Measurements from ENCODE around the gene MARCHF9. TPM values are rescaled to one million over a fixed set of nuclear protein-coding genes. Genes with fewer than 3 reads are reported as not detected.
A peak's percentile ranks its signal among the peaks of the same experiment; 100 is the strongest.

The MARCHF9 gene
- total RNA-seq, 4 donors from 2014 or later = 2.4 to 8.7 (median 5.1) TPM

DNA sequence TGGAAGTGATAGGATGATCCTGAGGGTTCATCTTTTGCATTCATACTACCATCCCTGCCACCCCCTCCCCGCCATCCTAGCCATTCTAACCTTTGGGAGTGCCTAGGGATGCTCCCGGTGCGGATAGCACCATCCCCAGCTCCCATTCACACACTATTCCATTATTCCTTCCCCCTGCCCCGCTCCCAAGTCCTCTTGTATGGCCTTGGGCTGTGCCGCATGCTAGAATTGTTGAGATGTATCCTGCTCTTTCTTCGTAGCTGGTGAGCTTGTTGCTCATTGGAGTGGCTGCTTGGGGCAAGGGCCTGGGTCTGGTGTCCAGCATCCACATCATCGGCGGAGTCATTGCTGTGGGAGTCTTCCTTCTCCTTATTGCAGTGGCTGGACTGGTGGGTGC is 9.4 kb upstream of the MARCHF9 start:
- TF ChIP-seq, protein P1, sequence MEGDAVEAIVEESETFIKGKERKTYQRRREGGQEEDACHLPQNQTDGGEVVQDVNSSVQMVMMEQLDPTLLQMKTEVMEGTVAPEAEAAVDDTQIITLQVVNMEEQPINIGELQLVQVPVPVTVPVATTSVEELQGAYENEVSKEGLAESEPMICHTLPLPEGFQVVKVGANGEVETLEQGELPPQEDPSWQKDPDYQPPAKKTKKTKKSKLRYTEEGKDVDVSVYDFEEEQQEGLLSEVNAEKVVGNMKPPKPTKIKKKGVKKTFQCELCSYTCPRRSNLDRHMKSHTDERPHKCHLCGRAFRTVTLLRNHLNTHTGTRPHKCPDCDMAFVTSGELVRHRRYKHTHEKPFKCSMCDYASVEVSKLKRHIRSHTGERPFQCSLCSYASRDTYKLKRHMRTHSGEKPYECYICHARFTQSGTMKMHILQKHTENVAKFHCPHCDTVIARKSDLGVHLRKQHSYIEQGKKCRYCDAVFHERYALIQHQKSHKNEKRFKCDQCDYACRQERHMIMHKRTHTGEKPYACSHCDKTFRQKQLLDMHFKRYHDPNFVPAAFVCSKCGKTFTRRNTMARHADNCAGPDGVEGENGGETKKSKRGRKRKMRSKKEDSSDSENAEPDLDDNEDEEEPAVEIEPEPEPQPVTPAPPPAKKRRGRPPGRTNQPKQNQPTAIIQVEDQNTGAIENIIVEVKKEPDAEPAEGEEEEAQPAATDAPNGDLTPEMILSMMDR (IDR thresholded peaks at IDR 0.05) = no peak
- ATAC-seq (ENCODE audit: low FRiP score) (peak; percentile 3), DNase-seq (ENCODE audit: low spot score) (no peak)

DNA sequence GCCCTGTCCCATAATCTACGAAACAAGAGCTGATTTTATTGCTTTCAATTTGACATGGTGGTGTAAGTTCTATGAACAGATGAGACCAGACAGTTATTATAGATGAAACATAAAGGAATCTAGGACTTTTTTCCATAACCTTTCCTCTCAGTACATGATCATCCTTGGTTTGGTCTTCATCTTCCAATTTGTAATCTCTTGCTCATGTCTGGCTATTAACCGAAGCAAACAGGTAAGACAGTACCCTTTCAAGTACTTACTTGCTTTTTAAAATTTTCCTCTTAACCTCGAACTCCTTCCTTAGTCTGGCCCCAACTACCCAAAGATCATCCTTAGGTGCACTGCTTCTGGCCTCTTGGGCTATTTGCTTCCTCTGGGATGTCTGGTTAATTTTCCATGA is 8.9 kb upstream of the MARCHF9 start:
- DNase-seq (ENCODE audit: low spot score) = no peak
- TF ChIP-seq, protein P1 (IDR thresholded peaks at IDR 0.05) = no peak
- no peak for ATAC-seq (ENCODE audit: low FRiP score)

DNA sequence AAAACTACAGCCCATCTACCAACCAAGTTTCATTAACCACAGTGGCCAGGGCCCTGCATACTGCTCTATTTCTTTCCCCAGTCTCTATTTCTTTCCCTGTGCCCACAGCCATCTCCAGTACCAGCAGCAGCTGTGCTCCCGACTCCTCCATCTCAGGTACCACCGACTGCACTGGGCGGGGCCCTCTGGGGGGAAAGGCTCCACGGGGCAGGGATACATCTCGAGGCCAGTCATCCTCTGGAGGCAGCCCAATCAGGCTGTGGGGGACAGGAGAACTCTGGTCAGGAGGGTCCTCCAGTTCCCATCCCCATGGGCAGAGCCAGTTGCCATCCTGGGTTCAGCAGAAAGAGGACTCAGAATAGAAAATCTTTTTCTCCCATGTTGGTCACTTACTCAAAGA is 5.8 kb upstream of the MARCHF9 start:
- DNase-seq (ENCODE audit: low spot score) (no peak), ATAC-seq (ENCODE audit: low FRiP score) (no peak)
- TF ChIP-seq, protein P1 (IDR thresholded peaks at IDR 0.05) = no peak

DNA sequence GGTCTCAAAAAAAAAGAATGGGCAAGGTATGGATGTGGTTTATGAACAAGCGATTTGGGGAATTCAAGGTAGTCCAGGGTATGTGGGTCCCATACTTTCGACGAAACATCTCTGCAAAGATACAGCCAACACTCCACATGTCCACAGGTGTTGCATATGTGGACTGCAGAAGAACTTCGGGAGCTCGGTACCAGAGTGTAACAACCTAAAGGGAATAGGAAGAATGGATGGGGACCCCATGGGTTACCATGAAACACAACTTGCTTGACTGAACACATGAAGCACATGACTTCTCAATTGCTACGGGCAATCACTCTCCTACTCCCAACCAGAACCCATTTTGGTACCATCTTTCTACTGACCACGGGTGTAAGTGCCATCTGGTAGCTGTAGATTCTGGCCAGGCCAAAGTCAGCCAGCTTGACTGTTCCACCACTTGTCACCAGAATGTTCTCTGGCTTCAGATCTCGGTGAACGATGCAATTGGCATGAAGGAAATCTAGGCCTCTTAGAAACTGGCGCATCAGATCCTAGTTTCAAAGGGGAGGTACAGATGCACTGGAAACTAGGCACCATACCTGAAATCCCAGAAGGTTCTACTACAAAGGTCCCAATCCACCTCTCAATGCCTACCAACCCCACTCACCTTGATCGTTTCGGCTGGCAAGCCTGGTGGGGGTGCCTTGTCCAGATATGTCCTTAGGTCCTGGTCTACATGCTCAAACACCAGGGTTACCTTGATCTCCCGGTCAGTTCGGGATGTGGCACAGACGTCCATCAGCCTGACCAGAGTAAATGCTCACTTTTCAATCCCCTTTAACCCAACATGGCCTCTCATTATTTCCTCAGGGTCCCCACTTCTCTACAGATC is 4.1 kb upstream of the MARCHF9 start:
- no peak for ATAC-seq (ENCODE audit: low FRiP score)
- no peak for DNase-seq (ENCODE audit: low spot score)
- TF ChIP-seq, protein P1 (IDR thresholded peaks at IDR 0.05) = no peak

DNA sequence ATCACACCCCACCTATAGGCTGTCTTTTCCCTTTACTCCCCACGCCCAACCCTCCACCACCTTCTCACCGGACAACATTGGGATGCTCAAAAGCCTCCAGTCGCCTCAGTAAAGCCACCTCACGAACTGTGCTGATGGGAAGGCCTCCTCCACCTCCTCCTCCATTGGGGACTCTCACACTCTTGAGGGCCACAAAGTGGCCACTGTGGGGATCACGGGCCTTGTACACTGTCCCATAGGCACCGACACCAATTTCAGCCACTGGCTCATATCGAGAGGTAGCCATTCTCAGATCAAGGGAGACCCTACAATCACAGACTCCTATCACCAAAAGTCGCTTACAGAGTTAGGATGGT is 3.5 kb upstream of the MARCHF9 start:
- TF ChIP-seq, protein P1 (IDR thresholded peaks at IDR 0.05) = no peak
- no peak for ATAC-seq (ENCODE audit: low FRiP score)
- no peak for DNase-seq (ENCODE audit: low spot score)

DNA sequence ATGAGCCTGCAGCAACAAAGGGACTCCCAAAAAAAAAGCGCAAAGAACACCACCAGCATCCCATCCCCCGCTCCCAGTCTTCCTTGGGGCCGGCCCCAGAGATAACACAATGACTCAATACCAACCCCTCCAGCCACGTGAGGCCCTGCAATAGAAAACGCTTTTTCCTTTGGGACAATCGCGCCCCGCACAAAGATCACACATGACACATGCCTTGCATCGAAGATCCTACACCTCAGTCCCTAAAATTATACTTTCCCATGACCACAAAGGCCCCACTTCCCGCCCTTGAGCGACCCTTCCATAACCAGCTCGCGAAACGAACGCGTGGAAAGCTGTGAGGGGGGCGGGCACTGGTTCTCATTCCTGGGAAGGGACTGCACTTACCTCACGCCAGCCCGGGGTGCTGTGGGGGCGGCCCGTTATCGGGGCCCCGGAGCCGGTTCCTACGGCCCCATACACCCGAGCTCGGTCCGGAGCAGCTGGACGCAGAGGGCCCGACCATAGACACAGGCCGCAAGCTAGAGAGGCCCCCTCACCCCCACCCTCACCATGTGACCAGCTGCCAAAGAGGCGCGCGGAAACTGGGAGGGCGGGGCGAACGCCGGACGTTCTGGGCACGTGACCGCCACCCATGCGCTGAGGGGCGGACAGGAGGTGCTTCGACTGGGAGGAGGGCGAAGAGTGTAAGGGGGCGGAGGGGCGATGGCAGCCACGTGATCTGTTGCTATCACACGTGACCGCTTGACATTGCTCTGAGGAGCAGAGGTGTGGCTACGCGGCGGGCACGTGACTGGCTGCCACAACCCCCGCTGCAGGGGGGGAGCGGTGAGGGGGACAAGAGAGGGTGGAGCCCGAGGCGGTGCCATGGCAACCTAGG is 2.9 kb upstream of the MARCHF9 start, which contains the start of gene CDK4:
Gene CDK4 (minus strand): TSS at position 523 of the 880 bp plus-strand sequence. CDS start 593 bp downstream, outside the sequence.
- TF ChIP-seq, protein P1 (IDR thresholded peaks at IDR 0.05) = no peak
- ATAC-seq (ENCODE audit: low FRiP score) (peak; percentile 90), DNase-seq (ENCODE audit: low spot score) (peak; percentile 94)
